NCI-H2081 treated with DMSO at 0.1 percent for 48 hours (cell line): ENCODE results near the gene CREB3.

Experiments used
- DNase-seq: peaks from one replicate; lab custom pipeline; 2025; lab: John Stamatoyannopoulos, UW

The CREB3 gene

DNA sequence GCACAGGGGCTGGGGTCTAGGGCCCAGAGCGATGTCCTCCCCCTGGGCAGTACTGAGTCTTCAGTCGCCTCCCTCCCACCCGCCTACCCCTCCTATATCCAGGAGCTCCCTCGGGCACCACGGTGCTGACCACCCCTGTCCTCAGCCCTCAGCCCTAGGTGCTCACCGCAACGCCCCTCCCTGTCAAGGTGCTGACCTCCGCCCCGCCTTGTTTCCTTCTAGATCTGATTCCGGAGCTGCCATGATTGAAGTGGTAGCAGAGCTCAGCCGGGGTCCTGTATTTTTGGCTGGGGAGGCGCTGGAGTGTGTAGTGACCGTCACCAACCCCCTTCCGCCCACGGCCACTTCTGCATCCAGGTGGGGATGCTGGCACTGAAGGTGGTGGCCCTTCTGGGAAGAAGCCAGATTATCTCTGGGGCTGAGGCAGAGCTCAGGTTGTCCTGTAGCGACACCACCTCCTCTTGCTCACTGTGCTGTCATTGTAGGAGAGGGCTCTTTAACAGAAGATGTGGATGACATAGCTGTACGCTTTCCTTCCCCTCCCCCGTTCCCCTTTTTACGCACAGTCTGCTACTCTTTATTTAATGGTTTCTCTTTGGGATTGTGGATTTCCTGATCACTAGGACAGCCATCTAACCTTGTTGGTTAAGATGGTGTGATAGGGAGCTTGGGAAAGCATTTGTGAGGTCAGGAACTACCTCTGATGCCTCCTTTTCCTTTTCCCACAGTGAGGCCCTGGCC, 17.2 kb downstream of the CREB3 start:
- DNase-seq, result no peak

- DNase-seq, result no peak
These were observed 17.7 kb downstream of the CREB3 start for GRCh38 chr9:35750256-35750531.

- DNase-seq, result no peak
These were observed 21.0 kb downstream of the CREB3 start for GRCh38 chr9:35753466-35753865.

DNA sequence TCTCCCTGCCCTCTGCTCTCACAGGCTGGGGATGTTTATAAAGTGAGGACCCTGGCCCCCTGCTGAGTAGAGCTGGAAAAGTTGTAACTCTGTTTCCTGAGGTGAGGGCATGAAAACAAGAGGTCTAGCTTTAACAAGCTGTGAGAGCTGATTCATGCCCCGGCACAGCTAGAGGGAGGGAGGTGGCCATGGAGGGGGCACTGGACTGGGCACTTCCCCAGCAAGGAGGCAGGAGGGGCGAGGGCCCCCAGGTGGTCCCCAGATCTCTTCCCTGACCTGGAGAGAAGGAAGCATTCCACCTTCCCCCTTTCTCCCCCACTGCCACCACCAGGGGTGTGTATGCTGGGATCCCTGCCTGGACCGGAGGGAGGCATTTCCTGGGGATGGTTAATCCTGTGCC, 21.8 kb downstream of the CREB3 start, which contains the start of gene MSMP:
Gene MSMP (minus strand): TSS at position 13 of the 400 bp plus-strand sequence. CDS start 147 bp downstream, outside the sequence.
- DNase-seq, result no peak

DNA sequence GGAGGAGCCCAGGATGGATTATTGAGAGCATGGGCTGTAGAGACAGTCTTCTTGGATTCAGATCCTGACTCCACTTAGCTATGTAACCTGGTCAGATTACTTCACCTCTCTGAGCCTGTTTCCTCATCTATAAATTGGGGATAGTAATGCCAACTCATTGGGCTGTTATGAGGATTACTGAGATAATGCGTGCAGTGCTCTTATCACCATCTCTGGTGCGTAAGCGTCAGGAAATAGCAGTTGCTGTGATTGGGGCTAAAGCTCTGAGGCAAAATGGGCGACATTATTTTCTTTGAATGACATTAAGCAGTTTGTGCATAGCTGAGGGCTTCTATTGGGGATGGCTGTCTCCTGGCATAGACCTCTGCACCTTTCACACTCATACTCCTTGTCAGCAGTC, 22.6 kb downstream of the CREB3 start:
- no peak for DNase-seq

GRCh38 chr9:35756275-35757225, 24.1 kb downstream of the CREB3 start:
- no peak for DNase-seq

- peak; percentile 47 for DNase-seq
These were observed 24.9 kb downstream of the CREB3 start for GRCh38 chr9:35757226-35757891.

GRCh38 chr9:35757892-35758275, 25.4 kb downstream of the CREB3 start:
- DNase-seq, result no peak

- no peak for DNase-seq
These were observed 26.1 kb downstream of the CREB3 start for GRCh38 chr9:35758475-35759050.

- DNase-seq, result no peak
These were observed 27.3 kb downstream of the CREB3 start for GRCh38 chr9:35759795-35760194.

- peak; percentile 56 for DNase-seq
These were observed 28.2 kb downstream of the CREB3 start for GRCh38 chr9:35760651-35761050.

- no peak for DNase-seq
These were observed 30.7 kb downstream of the CREB3 start for GRCh38 chr9:35763181-35763580.

DNA sequence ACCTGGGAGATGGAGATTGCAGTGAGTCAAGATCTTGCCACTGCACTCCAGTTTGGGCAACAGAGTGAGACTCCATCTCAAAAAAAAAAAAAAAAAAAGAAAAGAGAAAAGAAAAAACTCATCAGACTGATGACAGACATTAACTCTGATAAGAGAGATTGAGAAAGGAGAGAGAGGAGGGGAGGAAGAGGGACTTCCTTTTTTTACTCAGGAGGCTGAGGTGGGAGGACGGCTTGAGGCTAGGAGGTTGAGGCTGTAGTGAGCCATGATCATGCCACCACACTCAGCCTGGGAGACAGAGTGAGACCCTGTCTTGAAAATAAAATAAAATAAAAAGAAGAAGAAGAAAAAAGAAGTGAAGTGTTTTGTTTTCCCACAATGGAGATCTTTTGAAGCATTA, 31.3 kb downstream of the CREB3 start:
- no peak for DNase-seq

GRCh38 chr9:35766997-35767396, 34.5 kb downstream of the CREB3 start:
- DNase-seq, result no peak

GRCh38 chr9:35767458-35767857, 35.0 kb downstream of the CREB3 start:
- DNase-seq, result no peak

- DNase-seq, result no peak
These were observed 37.3 kb downstream of the CREB3 start for GRCh38 chr9:35769763-35770162.

GRCh38 chr9:35771075-35771433, 38.6 kb downstream of the CREB3 start:
- no peak for DNase-seq

DNA sequence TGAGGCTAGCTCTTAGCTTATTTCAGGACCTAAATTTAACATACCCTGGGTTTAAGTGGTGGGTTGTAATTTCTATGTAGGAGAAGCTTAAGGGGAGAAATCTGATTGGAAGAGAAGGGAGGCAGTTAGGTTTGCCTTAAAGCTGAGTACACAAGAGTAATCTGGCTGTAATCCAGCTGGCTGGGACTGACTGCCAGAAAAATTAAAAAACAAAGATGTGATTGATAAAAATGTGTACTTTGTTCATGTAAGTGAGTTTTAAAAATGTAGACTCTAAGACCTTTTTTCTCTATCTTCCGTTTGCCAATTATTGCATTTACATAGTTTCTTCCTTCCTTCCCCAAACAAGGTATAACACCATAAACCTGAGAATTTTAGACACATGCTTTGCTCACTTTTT, 39.1 kb downstream of the CREB3 start:
- peak; percentile 93 for DNase-seq

GRCh38 chr9:35771943-35772342, 39.5 kb downstream of the CREB3 start:
- no peak for DNase-seq

DNA sequence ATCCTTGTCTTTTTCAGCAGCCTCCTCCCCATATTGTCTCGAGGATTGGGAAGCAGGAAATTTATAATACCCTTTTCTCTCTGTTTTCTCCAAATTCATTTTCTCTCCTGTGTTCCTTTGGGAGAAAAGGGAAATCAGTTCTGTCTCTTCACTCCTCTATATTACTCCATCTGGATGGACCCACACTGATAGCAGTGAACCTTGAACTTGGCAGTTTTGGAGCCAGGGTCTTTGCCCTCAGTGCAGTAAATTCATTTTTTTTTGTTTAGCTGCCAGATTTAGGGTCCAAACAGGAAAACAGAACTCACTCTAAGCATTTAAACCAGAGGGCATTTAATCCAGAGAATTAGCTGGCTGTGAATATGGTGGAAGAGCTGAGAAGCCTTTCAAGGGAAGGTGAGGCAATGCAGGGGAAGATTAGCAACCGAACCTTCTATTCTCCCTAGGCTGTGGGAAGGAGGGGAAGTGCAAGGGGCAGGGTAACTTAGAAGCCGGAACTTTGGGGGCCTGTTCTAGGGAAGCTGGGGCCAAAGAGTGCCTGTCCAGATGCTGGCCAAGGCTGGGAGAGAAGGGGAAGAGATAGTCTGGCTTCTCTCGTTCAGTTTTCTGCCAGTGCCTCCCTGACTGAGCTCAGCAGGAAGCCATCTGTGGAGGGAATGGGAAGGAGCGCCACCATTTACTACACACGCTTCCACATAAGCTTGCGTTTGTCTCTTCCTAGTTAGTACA, 42.6 kb downstream of the CREB3 start:
- DNase-seq, result no peak

DNA sequence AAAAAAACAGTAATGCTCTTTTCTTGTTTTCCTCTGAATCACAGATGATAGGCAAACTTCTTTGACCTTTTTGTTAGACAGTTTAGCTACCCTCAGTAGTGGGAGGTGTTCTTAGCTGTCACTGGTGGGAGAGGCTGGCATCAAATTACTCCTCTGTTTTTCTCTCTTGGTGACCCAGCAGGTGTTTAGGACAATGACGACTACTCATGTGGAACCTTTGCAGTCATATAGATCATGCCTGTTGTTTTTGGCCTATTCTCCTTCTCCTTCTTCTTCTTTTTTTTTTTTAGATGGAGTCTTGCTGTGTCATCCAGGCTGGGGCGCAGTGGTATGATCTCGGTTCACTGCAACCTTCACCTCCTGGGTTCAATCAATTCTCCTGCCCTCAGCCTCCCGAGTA, 43.6 kb downstream of the CREB3 start:
- peak; percentile 53 for DNase-seq

GRCh38 chr9:35778496-35778895, 46.0 kb downstream of the CREB3 start:
- DNase-seq, result no peak
